ENCODE measurements around the gene EHHADH.
"Not testable (repeated sequence)": the region's sequence is repeated elsewhere in the genome, so short reads cannot be mapped to it uniquely, and the experiment has no call there.

The EHHADH gene

GRCh38 chr3:185253645-185254410 is at the start of gene EHHADH:
Gene EHHADH, minus strand, starts transcription at chr3:185254049. Its CDS starts 27 bp downstream, at chr3:185254022.
- in situ Hi-C loops (cut with MboI; ENCODE audit: low sequenced_read_pairs) = no loop called here

GRCh38 chr3:185299918-185300426 is 46.1 kb upstream of the EHHADH start:
- in situ Hi-C loops (cut with MboI; ENCODE audit: low sequenced_read_pairs) = not testable (repeated sequence)

- in situ Hi-C loops (cut with MboI; ENCODE audit: low sequenced_read_pairs) = no loop called here
These were observed 44.0 kb upstream of the EHHADH start for GRCh38 chr3:185297867-185298266.

GRCh38 chr3:185292238-185292637 is 38.4 kb upstream of the EHHADH start:
- in situ Hi-C loops (cut with MboI; ENCODE audit: low sequenced_read_pairs) = no loop called here

GRCh38 chr3:185290266-185290665 is 36.4 kb upstream of the EHHADH start:
- in situ Hi-C loops (cut with MboI; ENCODE audit: low sequenced_read_pairs) = no loop called here

GRCh38 chr3:185283374-185283935 is 29.6 kb upstream of the EHHADH start:
- in situ Hi-C loops (cut with MboI; ENCODE audit: low sequenced_read_pairs) = no loop called here

GRCh38 chr3:185282696-185283373 is 29.0 kb upstream of the EHHADH start:
- in situ Hi-C loops (cut with MboI; ENCODE audit: low sequenced_read_pairs) = no loop called here

GRCh38 chr3:185280572-185281365 is 26.9 kb upstream of the EHHADH start:
- in situ Hi-C loops (cut with MboI; ENCODE audit: low sequenced_read_pairs) = no loop called here

GRCh38 chr3:185279587-185280138 is 25.8 kb upstream of the EHHADH start:
- in situ Hi-C loops (cut with MboI; ENCODE audit: low sequenced_read_pairs) = no loop called here

GRCh38 chr3:185276415-185276814 is 22.6 kb upstream of the EHHADH start:
- in situ Hi-C loops (cut with MboI; ENCODE audit: low sequenced_read_pairs) = no loop called here

- in situ Hi-C loops (cut with MboI; ENCODE audit: low sequenced_read_pairs) = no loop called here
These were observed 18.2 kb upstream of the EHHADH start for GRCh38 chr3:185272033-185272432.

GRCh38 chr3:185270956-185271332 is 17.1 kb upstream of the EHHADH start:
- in situ Hi-C loops (cut with MboI; ENCODE audit: low sequenced_read_pairs) = no loop called here

- in situ Hi-C loops (cut with MboI; ENCODE audit: low sequenced_read_pairs) = no loop called here
These were observed 16.6 kb upstream of the EHHADH start for GRCh38 chr3:185270262-185270955.

- in situ Hi-C loops (cut with MboI; ENCODE audit: low sequenced_read_pairs) = no loop called here
These were observed 14.5 kb upstream of the EHHADH start for GRCh38 chr3:185268194-185268962.

GRCh38 chr3:185267193-185267592 is 13.3 kb upstream of the EHHADH start:
- in situ Hi-C loops (cut with MboI; ENCODE audit: low sequenced_read_pairs) = no loop called here

GRCh38 chr3:185264849-185265553 is 11.2 kb upstream of the EHHADH start:
- in situ Hi-C loops (cut with MboI; ENCODE audit: low sequenced_read_pairs) = no loop called here

GRCh38 chr3:185263423-185263822 is 9.6 kb upstream of the EHHADH start:
- in situ Hi-C loops (cut with MboI; ENCODE audit: low sequenced_read_pairs) = no loop called here

- in situ Hi-C loops (cut with MboI; ENCODE audit: low sequenced_read_pairs) = no loop called here
These were observed 3.5 kb upstream of the EHHADH start for GRCh38 chr3:185257334-185257733.

GRCh38 chr3:185254799-185255198 is 950 bp upstream of the EHHADH start:
- in situ Hi-C loops (cut with MboI; ENCODE audit: low sequenced_read_pairs) = no loop called here
